ENCODE measurements around the gene ZNF518A. TPM values are rescaled to one million over a fixed set of nuclear protein-coding genes. Genes with fewer than 3 reads are reported as not detected.

Gene ZNF518A
- total RNA-seq, 1 experiment from 2014 or later = 11.4 TPM

DNA sequence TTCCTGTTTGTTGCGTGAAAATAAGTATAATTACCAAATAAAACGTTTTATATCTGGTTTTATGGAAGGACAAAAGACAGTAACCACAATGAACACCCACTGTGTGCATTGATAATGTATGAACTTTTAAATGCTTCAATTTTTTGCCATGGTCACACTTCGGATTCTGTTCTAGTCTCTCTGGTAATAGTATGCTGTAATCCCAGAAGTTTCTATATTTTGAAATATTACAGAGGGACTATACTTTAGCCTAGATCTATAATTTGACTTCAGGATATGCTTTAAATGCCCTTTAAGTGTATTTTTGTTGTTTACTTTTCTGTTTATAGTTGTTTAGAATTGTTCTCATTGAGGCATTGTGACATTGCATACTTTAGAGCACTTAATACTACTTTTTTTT, 1.5 kb downstream of the ZNF518A start:
- peaks cover 20% of the 10 kb centered on the region for H3K4me1 ChIP-seq (replicated peaks; ENCODE audit: insufficient read depth)
- TF ChIP-seq EZH2 (IDR thresholded peaks at IDR 0.05; ENCODE audit: low read depth) = no peak
- TF ChIP-seq, protein P1, sequence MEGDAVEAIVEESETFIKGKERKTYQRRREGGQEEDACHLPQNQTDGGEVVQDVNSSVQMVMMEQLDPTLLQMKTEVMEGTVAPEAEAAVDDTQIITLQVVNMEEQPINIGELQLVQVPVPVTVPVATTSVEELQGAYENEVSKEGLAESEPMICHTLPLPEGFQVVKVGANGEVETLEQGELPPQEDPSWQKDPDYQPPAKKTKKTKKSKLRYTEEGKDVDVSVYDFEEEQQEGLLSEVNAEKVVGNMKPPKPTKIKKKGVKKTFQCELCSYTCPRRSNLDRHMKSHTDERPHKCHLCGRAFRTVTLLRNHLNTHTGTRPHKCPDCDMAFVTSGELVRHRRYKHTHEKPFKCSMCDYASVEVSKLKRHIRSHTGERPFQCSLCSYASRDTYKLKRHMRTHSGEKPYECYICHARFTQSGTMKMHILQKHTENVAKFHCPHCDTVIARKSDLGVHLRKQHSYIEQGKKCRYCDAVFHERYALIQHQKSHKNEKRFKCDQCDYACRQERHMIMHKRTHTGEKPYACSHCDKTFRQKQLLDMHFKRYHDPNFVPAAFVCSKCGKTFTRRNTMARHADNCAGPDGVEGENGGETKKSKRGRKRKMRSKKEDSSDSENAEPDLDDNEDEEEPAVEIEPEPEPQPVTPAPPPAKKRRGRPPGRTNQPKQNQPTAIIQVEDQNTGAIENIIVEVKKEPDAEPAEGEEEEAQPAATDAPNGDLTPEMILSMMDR (conservative IDR thresholded peaks at IDR 0.05) = no peak
- H3K79me2 ChIP-seq (ENCODE audit: low read depth) = peaks cover 21% of the 10 kb centered on the region
- H3F3A ChIP-seq (ENCODE audit: insufficient read depth, low read depth) = peaks cover 9% of the 10 kb centered on the region; the same call in 1 of the 2 replicates
- H3K9me2 ChIP-seq (ENCODE audit: insufficient read depth) = no peaks in the 10 kb centered on the region
- H3K4me3 ChIP-seq = peak overlapping the region; percentile 68; the same call in 1 of the 2 replicates
- no peaks in the 10 kb centered on the region for H3K36me3 ChIP-seq (ENCODE audit: low read depth)
- no peaks in the 10 kb centered on the region for H4K20me1 ChIP-seq (ENCODE audit: insufficient read depth)
- POLR2A ChIA-PET (ENCODE audit: unreplicated experiment) = no interaction called here
- BruUV-seq (replicated peaks) = no TSS peak
- H3K27me3 ChIP-seq (ENCODE audit: insufficient read depth, low read depth) = no peaks in the 10 kb centered on the region
- no peak for DNase-seq
- H3K27ac ChIP-seq = no peak overlapping the region
- intact Hi-C loops (cut with micrococcal nuclease; ENCODE audit: unreplicated experiment) = loop anchor here (2.0 kb wide), 1 partner anchor 89 kb away; the partner anchor contains the start of gene CCNJ
- H3K4me2 ChIP-seq = peak overlapping the region; percentile 93
- H3K9me3 ChIP-seq (ENCODE audit: insufficient read depth, low read depth) = no peaks in the 10 kb centered on the region
- H2AFZ ChIP-seq = no peak overlapping the region
- CTCF ChIA-PET = no interaction called here

GRCh38 chr10:96133135-96133534, 3.0 kb downstream of the ZNF518A start:
- Histone ChIP-seq H4K20me1 (ENCODE audit: insufficient read depth) (no peaks in the 10 kb centered on the region), H3K9me3 (ENCODE audit: insufficient read depth, low read depth) (no peaks in the 10 kb centered on the region), H3K79me2 (ENCODE audit: low read depth) (peaks cover 21% of the 10 kb centered on the region), H2AFZ (no peak overlapping the region), H3F3A (ENCODE audit: insufficient read depth, low read depth) (peaks cover 9% of the 10 kb centered on the region; the same call in 1 of the 2 replicates), H3K27ac (no peak overlapping the region), H3K4me2 (no peak overlapping the region), H3K36me3 (ENCODE audit: low read depth) (no peaks in the 10 kb centered on the region), H3K9me2 (ENCODE audit: insufficient read depth) (no peaks in the 10 kb centered on the region), H3K4me3 (no peak overlapping the region), H3K27me3 (ENCODE audit: insufficient read depth, low read depth) (no peaks in the 10 kb centered on the region), H3K4me1 (replicated peaks; ENCODE audit: insufficient read depth) (peaks cover 20% of the 10 kb centered on the region)
- no TSS peak for BruUV-seq (replicated peaks)
- intact Hi-C loops (cut with micrococcal nuclease; ENCODE audit: unreplicated experiment) = no loop called here
- POLR2A ChIA-PET (ENCODE audit: unreplicated experiment) = no interaction called here
- DNase-seq = no peak
- TF ChIP-seq EZH2 (IDR thresholded peaks at IDR 0.05; ENCODE audit: low read depth) = no peak
- TF ChIP-seq, protein P1 (conservative IDR thresholded peaks at IDR 0.05) = no peak
- CTCF ChIA-PET = no interaction called here

- intact Hi-C loops (cut with micrococcal nuclease; ENCODE audit: unreplicated experiment) = no loop called here
- Histone ChIP-seq H3K4me3 (no peak overlapping the region), H3K79me2 (ENCODE audit: low read depth) (peaks cover 7% of the 10 kb centered on the region), H3F3A (ENCODE audit: insufficient read depth, low read depth) (no peaks in the 10 kb centered on the region; the same call in 1 of the 2 replicates), H3K36me3 (ENCODE audit: low read depth) (no peaks in the 10 kb centered on the region), H3K27ac (no peak overlapping the region), H3K9me2 (ENCODE audit: insufficient read depth) (no peaks in the 10 kb centered on the region), H3K9me3 (ENCODE audit: insufficient read depth, low read depth) (no peaks in the 10 kb centered on the region), H3K4me2 (no peak overlapping the region), H3K4me1 (replicated peaks; ENCODE audit: insufficient read depth) (peaks cover 2% of the 10 kb centered on the region; the same call in 1 of the 2 replicates), H4K20me1 (ENCODE audit: insufficient read depth) (no peaks in the 10 kb centered on the region), H2AFZ (no peak overlapping the region), H3K27me3 (ENCODE audit: insufficient read depth, low read depth) (no peaks in the 10 kb centered on the region)
- CTCF ChIA-PET = no interaction called here
- no peak for DNase-seq
- no TSS peak for BruUV-seq (replicated peaks)
- POLR2A ChIA-PET (ENCODE audit: unreplicated experiment) = no interaction called here
- TF ChIP-seq, protein P1 (conservative IDR thresholded peaks at IDR 0.05) = no peak
- no peak for TF ChIP-seq EZH2 (IDR thresholded peaks at IDR 0.05; ENCODE audit: low read depth)
These were observed 6.7 kb downstream of the ZNF518A start for GRCh38 chr10:96136810-96137209.
